Measurements from ENCODE around the gene PYGM.

GRCh38 chr11:64799256-64799622, 39.5 kb upstream of the PYGM start:
- TF ChIP-seq, protein P1, sequence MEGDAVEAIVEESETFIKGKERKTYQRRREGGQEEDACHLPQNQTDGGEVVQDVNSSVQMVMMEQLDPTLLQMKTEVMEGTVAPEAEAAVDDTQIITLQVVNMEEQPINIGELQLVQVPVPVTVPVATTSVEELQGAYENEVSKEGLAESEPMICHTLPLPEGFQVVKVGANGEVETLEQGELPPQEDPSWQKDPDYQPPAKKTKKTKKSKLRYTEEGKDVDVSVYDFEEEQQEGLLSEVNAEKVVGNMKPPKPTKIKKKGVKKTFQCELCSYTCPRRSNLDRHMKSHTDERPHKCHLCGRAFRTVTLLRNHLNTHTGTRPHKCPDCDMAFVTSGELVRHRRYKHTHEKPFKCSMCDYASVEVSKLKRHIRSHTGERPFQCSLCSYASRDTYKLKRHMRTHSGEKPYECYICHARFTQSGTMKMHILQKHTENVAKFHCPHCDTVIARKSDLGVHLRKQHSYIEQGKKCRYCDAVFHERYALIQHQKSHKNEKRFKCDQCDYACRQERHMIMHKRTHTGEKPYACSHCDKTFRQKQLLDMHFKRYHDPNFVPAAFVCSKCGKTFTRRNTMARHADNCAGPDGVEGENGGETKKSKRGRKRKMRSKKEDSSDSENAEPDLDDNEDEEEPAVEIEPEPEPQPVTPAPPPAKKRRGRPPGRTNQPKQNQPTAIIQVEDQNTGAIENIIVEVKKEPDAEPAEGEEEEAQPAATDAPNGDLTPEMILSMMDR (conservative IDR thresholded peaks at IDR 0.05): no peak
- no peak for TF ChIP-seq ZFX (IDR thresholded peaks at IDR 0.05)
